Right lobe of liver (tissue), 6 donors: Measurements from ENCODE around the gene SERPINE3. TPM values are rescaled to one million over a fixed set of nuclear protein-coding genes. Genes with fewer than 3 reads are reported as not detected.

ENCODE experiments used
- ATAC-seq, 4 donors: fragments of 200-7000 bp; cut with Tn5 transposase; one replicate each; pipeline ENCODE4 v1.9.1; 2020; ENCODE audit warnings: mild to moderate bottlenecking in 4 of 4, moderate library complexity in 4 of 4
- DNase-seq, 3 donors: peaks; one replicate each; pipeline ENCODE4 v3.0.0-alpha.2; 2020
- H3K27ac ChIP-seq, 3 donors: fragments of 200-600 bp; one replicate each; pipeline ENCODE4 v1.8.0; 2022
- H3K27me3 ChIP-seq, 2 donors: fragments of 200-600 bp; one replicate each; pipeline ENCODE4 v1.8.0; 2022
- H3K36me3 ChIP-seq, 4 donors: fragments of 200-600 bp; sonication (generic) in 1 of 4; one replicate each; pipeline versions ENCODE4 v1.5.1 to v1.8.0; 2017 to 2022; ENCODE audit warnings: control low read depth in 1 of 4
- H3K4me1 ChIP-seq, 4 donors: fragments of 200-600 bp; sonication (generic) in 1 of 4; one replicate each; pipeline versions ENCODE4 v1.5.1 to v1.8.0; 2017 to 2022; ENCODE audit warnings: control low read depth in 1 of 4
- H3K4me3 ChIP-seq, 3 donors: fragments of 200-600 bp; one replicate each; pipeline ENCODE4 v1.8.0; 2022
- H3K9me3 ChIP-seq, 4 donors: fragments of 200-600 bp; sonication (generic) in 1 of 4; one replicate each; pipeline versions ENCODE4 v1.5.1 to v1.8.0; 2017 to 2022; ENCODE audit warnings: control low read depth in 1 of 4
- POLR2A ChIP-seq: fragments of 450-650 bp; IDR thresholded peaks from one replicate; pipeline ENCODE4 v1.6.1; 2017; ENCODE audit warnings: antibody characterized with exemption, mild to moderate bottlenecking
- WGBS: methylation state at CpG from one replicate; pipeline ENCODE4 v1.1.6; 2018; ENCODE audit warnings: low coverage, low lambda C conversion rate; ENCODE audit not compliant: insufficient coverage; ENCODE audit errors: missing lambda C conversion rate; 5-methylcytosine and 5-hydroxymethylcytosine counted together
- intact Hi-C, 2 donors: fragments of 100-400 bp; cut with DNase I; formaldehyde crosslinking; loops; one replicate each; pipeline versions ENCODE4 v1.11.2 to v1.14.1; 2022
- total RNA-seq, 6 experiments: library from RNA; depleted of rRNA in 2 of 6; stranded (reverse); fragments of >200 nt in 2 of 6; fragmentation: NEBNext Ultra II Directional in 3 of 6; extraction: Animal tissue kit (Norgen Biotek cat#: 25700) in 3 of 6; gene quantifications; one replicate each; pipeline versions ENCODE4 v1.1.0 to v1.2.4, GENCODE V29; 2016 to 2023
- TF ChIP-seq, protein P1 (sequence below), 4 donors: fragments of 200-600 bp in 3 of 4; fragments of 450-650 bp in 1 of 4; IDR thresholded peaks; one replicate each; pipeline versions ENCODE4 v1.5.1 to v1.8.0; 2016 to 2022; ENCODE audit warnings: antibody characterized with exemption in 4 of 4, mild to moderate bottlenecking in 2 of 4
- donor health status: DM: no; HTN: yes; CAD: no.
- donor health status: DM: no; HTN: no; CAD: no.
- donor health status: DM: no; HTN: no; CAD: no.
- donor health status: DM: no; HTN: yes; CAD: no.
- donor health status: DM: no; HTN: yes; CAD: no.

The SERPINE3 gene
- total RNA-seq, 6 experiments from 2014 or later: not detected

GRCh38 chr13:51323824-51324511, 15.5 kb upstream of the SERPINE3 start:
- no peak overlapping the region for H3K27ac ChIP-seq
- TF ChIP-seq, protein P1, sequence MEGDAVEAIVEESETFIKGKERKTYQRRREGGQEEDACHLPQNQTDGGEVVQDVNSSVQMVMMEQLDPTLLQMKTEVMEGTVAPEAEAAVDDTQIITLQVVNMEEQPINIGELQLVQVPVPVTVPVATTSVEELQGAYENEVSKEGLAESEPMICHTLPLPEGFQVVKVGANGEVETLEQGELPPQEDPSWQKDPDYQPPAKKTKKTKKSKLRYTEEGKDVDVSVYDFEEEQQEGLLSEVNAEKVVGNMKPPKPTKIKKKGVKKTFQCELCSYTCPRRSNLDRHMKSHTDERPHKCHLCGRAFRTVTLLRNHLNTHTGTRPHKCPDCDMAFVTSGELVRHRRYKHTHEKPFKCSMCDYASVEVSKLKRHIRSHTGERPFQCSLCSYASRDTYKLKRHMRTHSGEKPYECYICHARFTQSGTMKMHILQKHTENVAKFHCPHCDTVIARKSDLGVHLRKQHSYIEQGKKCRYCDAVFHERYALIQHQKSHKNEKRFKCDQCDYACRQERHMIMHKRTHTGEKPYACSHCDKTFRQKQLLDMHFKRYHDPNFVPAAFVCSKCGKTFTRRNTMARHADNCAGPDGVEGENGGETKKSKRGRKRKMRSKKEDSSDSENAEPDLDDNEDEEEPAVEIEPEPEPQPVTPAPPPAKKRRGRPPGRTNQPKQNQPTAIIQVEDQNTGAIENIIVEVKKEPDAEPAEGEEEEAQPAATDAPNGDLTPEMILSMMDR (IDR thresholded peaks at IDR 0.05): no peak
- TF ChIP-seq POLR2A: no peak
- no peaks in the 10 kb centered on the region for H3K36me3 ChIP-seq
- DNase-seq: no peak
- H3K4me1 ChIP-seq: peaks cover 0 to 4% (median 0%) of the 10 kb centered on the region in 4 donors
- ATAC-seq: peak in 3 of 4 donors; percentile 21 to 75 (median 60)
- intact Hi-C loops: no loop called here
- H3K4me3 ChIP-seq: no peak overlapping the region
- 61% methylated on average over 4 of the region's 5 CpGs for WGBS
- no peaks in the 10 kb centered on the region for H3K9me3 ChIP-seq
- H3K27me3 ChIP-seq: no peaks in the 10 kb centered on the region

DNA sequence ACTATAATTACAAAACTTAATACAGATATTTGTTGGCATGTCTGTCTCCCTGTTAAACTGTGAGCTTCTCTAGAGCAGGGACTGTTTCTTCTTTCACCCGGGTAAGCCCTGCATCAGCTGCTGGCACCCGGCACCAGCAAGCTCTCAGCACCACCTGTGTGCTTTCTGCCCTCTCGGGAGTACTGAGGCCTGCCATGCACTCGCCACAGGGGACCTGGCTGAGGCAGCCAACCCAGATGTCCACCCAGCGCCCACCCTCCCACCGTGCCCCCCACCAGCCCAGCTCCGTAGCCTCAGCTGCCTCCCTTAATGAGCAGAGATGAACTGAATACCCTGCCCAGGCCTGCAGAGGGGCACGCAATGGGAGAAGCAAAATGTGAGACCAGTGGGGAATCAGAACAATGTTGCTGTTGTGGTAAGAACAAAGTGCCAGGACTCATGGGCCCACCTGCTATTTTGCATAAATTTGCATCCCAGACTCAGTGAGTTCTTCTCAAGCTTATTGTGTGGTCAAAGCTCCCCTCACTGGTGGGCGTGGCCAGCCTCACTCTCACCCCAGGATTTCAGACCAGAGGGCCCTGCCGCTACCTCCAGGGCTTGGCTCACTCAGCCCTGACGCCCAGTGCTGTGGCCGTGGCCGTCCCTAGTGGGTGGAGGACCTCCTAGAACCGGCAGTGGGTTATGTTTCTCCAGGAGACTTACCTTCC, 14.6 kb upstream of the SERPINE3 start:
- WGBS: 88% methylated on average over 7 of the region's 14 CpGs
- Histone ChIP-seq H3K27ac (no peak overlapping the region), H3K27me3 (no peaks in the 10 kb centered on the region), H3K36me3 (no peaks in the 10 kb centered on the region), H3K9me3 (no peaks in the 10 kb centered on the region), H3K4me1 (peaks cover 0 to 4% (median 0%) of the 10 kb centered on the region in 4 donors), H3K4me3 (no peak overlapping the region)
- ATAC-seq (peak in 1 of 4 donors; percentile 26), DNase-seq (no peak)
- TF ChIP-seq, protein P1 (IDR thresholded peaks at IDR 0.05): no peak
- TF ChIP-seq POLR2A: no peak
- intact Hi-C loops: no loop called here

DNA sequence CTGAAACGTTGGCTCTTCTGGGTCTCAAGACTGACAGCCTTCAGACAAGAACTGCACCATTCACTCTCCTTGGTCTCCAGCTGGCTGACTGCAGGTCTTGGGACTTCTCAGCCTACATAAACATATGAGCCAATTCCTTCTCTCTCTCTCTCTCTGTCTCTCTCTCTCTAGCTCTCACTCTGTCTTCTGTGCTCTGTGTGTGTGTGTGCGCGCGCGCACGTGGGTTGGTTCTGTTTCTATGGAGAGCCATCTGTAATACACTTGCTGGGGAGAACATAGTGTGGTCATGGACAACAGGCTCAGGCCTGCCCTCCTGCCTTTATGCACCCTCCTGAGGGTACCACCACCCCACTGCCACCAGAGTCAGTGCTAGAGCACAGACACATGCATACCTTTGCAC, 13.7 kb upstream of the SERPINE3 start:
- intact Hi-C loops: no loop called here
- WGBS: 95% methylated on average over 5 of the region's 6 CpGs
- H3K36me3 ChIP-seq: no peaks in the 10 kb centered on the region
- no peak overlapping the region for H3K27ac ChIP-seq
- H3K4me3 ChIP-seq: no peak overlapping the region
- H3K4me1 ChIP-seq: peaks cover 0 to 4% (median 0%) of the 10 kb centered on the region in 4 donors
- DNase-seq (no peak), ATAC-seq (no peak)
- H3K9me3 ChIP-seq: no peaks in the 10 kb centered on the region
- TF ChIP-seq, protein P1 (IDR thresholded peaks at IDR 0.05): no peak
- TF ChIP-seq POLR2A: no peak
- H3K27me3 ChIP-seq: no peaks in the 10 kb centered on the region

DNA sequence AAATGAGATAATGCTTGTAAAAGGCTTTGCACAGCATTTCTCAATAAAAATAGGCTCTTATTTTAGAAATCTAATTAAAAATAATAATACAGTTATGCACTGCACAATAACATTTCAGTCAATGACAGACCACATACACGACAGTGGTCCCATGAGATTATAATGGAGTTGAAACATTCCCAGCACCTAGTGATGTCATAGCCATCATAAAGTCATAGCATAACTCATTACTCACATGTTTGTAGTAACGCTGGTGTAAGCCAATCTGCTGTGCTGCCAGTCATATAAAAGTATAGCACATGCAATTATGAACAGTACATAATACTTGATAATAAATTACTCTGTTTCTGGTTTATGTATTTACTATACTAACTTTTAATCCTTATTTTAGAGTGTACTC, 12.7 kb upstream of the SERPINE3 start:
- intact Hi-C loops: no loop called here
- WGBS: 92% methylated on average over 2 of the region's 2 CpGs
- H3K27ac ChIP-seq: no peak overlapping the region
- DNase-seq: no peak
- TF ChIP-seq, protein P1 (IDR thresholded peaks at IDR 0.05): no peak
- TF ChIP-seq POLR2A: no peak
- no peaks in the 10 kb centered on the region for H3K9me3 ChIP-seq
- H3K4me1 ChIP-seq: peaks cover 0 to 4% (median 0%) of the 10 kb centered on the region in 4 donors
- no peak for ATAC-seq
- H3K36me3 ChIP-seq: no peaks in the 10 kb centered on the region
- H3K27me3 ChIP-seq: no peaks in the 10 kb centered on the region
- H3K4me3 ChIP-seq: no peak overlapping the region
